22Rv1 (cell line): ENCODE results near the gene PXDN.
"Not testable (repeated sequence)": the region's sequence is repeated elsewhere in the genome, so short reads cannot be mapped to it uniquely, and the experiment has no call there.

Experiments used
- CTCF ChIP-seq: fragments of 450-650 bp; IDR thresholded peaks from 2 replicates; pipeline ENCODE4 v1.5.1; 2017; ENCODE audit warnings: mild to moderate bottlenecking
- ZFX ChIP-seq: fragments of 450-650 bp; IDR thresholded peaks from 2 replicates; pipeline ENCODE4 v1.6.1; 2017; ENCODE audit warnings: antibody characterized with exemption, borderline replicate concordance

- not testable (repeated sequence) for TF ChIP-seq CTCF, ZFX
Observed at GRCh38 chr2:1679488-1680039, 64.8 kb downstream of the PXDN start.
